Activated T-helper 2 cell treated with anti-CD3 and anti-CD28 coated beads, Interferon-gamma antibody, Interleukin-2, Interleukin-4, amounts not matched to agents 10 μg/mL and 5 μg/mL and 100 μg/mL, durations not matched to agents 14 hours and 24 hours and 36 hours (primary cell): ENCODE results near the gene AOPEP. TPM values are rescaled to one million over a fixed set of nuclear protein-coding genes. Genes with fewer than 3 reads are reported as not detected.

Experiments used
- DNase-seq: peaks from one replicate; pipeline ENCODE4 v3.0.0; 2021; ENCODE audit warnings: low spot score
- H3K27ac Mint-ChIP-seq: one replicate; pipeline ENCODE4 v1.8.0; 2021; ENCODE audit warnings: mixed read lengths
- H3K27me3 Mint-ChIP-seq: one replicate; pipeline ENCODE4 v1.8.0; 2021; ENCODE audit warnings: low read depth, mixed read lengths
- H3K36me3 Mint-ChIP-seq: one replicate; pipeline ENCODE4 v1.8.0; 2021; ENCODE audit warnings: low read depth, mixed read lengths
- H3K4me1 Mint-ChIP-seq: one replicate; pipeline ENCODE4 v1.8.0; 2021; ENCODE audit warnings: low read depth, mixed read lengths
- H3K4me3 Mint-ChIP-seq: one replicate; pipeline ENCODE4 v1.8.0; 2021; ENCODE audit warnings: low read depth, mild to moderate bottlenecking, moderate library complexity, mixed read lengths
- H3K9me3 Mint-ChIP-seq: one replicate; pipeline ENCODE4 v1.8.0; 2021; ENCODE audit warnings: mixed read lengths
- intact Hi-C: fragments of 100-400 bp; cut with micrococcal nuclease; formaldehyde crosslinking; loops from one replicate; pipeline ENCODE4 v1.15.1; 2023
- total RNA-seq: library from RNA; stranded (reverse); gene quantifications from 2 replicates; pipeline ENCODE4 v1.2.3, GENCODE V29; 2022

AOPEP gene
- total RNA-seq, 1 donor from 2014 or later, result 24.6 TPM

DNA sequence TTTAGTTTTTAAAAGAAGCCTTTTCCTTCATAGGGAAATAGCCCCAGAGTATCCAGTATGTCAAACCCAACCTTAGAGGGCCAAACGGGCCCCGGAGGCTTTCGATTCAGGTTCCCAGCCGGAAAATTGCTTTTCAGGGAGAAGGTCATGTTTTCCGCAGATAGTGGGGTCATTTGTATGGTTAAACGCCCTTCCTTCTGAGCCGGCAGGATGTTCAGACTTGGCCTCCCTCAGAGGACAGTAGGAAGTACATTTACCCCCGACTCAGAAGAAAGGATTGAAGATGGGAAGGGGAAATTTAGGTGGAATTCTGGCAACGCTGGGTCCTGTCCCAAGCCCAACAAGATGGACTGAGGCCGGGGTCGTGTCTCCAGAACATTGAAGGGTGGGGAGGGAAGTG lies 195.2 kb downstream of the AOPEP start:
- Mint-ChIP-seq H3K4me3 (no peak overlapping the region), H3K36me3 (no peaks in the 10 kb centered on the region), H3K4me1 (no peaks in the 10 kb centered on the region), H3K27ac (no peak overlapping the region), H3K9me3 (no peaks in the 10 kb centered on the region), H3K27me3 (peaks cover 2% of the 10 kb centered on the region)
- intact Hi-C loops, result no loop called here
- no peak for DNase-seq

DNA sequence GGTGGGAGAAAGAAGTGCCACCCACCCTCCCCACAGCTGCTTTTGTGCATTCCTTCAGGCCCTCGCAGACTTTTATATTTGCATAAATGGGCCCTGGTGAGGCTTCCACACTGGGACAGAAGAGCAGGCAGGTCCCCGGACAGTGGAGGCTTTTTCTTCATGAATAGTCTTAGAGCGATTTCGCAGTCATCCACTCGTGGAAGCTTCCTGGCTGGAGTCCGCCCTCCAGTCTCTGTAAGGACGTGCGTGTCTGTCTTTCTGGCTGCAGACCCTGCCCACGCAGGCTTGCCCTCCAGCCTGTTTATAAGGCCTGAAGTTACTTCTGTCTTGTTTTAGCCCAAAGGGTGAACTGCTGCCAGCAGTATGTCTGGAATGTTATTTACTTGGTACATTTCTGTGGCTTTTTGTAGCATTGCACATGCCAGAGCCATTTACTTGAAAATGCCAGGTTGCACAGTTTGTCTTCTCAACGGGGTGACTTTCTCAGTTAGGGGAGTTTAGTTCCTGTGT lies 195.7 kb downstream of the AOPEP start:
- intact Hi-C loops, result no loop called here
- H3K4me3 Mint-ChIP-seq, result no peak overlapping the region
- no peak overlapping the region for H3K27ac Mint-ChIP-seq
- H3K27me3 Mint-ChIP-seq, result peaks cover 2% of the 10 kb centered on the region
- no peak for DNase-seq
- H3K4me1 Mint-ChIP-seq, result no peaks in the 10 kb centered on the region
- H3K9me3 Mint-ChIP-seq, result no peaks in the 10 kb centered on the region
- H3K36me3 Mint-ChIP-seq, result no peaks in the 10 kb centered on the region

DNA sequence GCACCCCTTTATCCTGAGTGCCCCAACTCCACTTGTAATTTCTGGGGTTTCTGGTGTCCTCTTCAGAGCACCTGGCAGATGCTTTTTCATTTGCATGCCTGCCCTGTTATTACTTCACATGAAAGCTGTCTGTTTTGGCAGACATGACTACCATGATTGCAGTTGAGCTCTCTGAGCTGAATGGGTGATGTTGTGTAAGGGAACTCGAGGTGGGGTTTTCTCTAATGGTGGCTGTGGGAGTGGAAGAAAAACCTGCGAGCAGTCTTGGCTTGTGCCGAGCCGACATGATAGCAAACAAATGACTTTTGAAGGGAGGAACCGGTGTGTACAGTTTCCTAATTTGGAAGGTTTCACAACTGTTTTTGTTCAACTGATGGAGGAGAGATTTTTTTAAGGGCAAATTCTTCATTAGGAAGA lies 196.2 kb downstream of the AOPEP start:
- intact Hi-C loops, result no loop called here
- Mint-ChIP-seq H3K36me3 (no peaks in the 10 kb centered on the region), H3K4me3 (no peak overlapping the region), H3K27me3 (peaks cover 2% of the 10 kb centered on the region), H3K4me1 (no peaks in the 10 kb centered on the region), H3K27ac (no peak overlapping the region), H3K9me3 (no peaks in the 10 kb centered on the region)
- no peak for DNase-seq

DNA sequence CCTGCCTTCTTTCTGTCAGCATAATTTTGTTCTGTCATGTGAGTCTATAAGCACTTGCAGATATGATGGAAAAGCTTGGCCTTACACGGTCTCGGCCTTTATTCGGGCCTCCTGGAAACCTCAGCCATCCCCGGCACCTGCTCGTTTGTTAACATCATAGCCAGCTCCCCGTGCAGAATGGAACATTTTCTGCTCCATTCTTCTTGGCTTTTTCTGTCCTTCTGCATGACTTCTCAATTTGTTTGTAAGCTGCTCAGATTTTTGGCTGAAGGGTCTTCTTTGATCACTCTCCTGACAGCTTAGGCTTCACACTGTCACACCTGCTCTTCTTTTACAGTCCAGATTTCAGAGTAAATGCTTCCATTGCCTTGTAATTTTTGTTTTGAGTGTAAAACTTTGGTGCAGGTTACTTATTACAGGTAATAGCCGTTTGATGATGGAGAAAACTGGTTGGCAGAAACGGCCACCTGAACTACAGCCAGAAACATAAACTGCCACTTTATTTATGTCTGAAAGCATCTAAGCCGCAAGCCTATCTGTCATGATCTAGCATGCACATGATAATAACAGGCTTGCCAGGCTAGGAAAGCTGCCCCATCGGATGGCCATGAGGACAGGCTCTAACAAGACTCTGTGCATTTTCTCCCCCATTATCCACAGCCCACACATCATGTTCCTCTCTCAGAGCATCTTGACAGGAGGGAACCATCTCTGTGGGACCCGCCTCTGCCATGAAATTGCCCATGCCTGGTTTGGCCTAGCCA lies 197.0 kb downstream of the AOPEP start:
- no peaks in the 10 kb centered on the region for H3K36me3 Mint-ChIP-seq
- no peak for DNase-seq
- intact Hi-C loops, result no loop called here
- H3K4me1 Mint-ChIP-seq, result no peaks in the 10 kb centered on the region
- no peaks in the 10 kb centered on the region for H3K9me3 Mint-ChIP-seq
- peaks cover 2% of the 10 kb centered on the region for H3K27me3 Mint-ChIP-seq
- H3K27ac Mint-ChIP-seq, result no peak overlapping the region
- H3K4me3 Mint-ChIP-seq, result no peak overlapping the region

DNA sequence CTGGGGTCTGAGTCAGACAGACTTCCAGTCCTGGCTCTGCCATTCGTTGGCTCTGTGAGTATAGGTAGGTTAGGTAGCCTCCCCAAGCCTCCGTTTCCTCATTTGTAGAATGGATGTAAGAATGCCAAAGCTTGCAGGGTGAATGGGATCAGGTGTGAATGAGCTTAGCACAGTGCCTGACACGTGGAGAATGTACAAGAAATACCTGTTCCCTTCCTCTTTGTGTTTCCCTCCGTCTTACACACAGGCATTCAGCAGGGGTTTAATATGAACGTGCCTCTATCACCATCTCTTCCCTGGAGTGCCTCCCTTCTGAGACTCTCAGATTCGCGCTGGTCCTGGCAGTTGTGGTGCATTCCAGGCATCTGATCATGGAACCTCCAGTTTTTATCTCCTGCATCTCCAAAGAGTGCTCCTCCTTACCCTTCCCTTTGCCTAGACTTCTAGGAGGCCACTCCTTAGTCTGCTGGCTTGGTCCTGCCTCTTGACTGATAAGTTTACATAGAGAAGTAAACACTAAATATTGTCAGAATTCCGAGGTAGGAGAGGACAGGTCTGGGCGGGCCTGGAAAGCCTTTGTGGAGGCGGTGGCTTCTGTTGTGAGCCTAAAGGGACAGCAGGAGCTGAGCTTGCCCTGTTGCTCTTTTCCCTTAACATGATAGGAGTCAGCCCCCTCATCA lies 199.4 kb downstream of the AOPEP start:
- intact Hi-C loops, result no loop called here
- no peak overlapping the region for H3K4me3 Mint-ChIP-seq
- no peak for DNase-seq
- H3K36me3 Mint-ChIP-seq, result no peaks in the 10 kb centered on the region
- H3K4me1 Mint-ChIP-seq, result no peaks in the 10 kb centered on the region
- peaks cover 2% of the 10 kb centered on the region for H3K27me3 Mint-ChIP-seq
- H3K27ac Mint-ChIP-seq, result no peak overlapping the region
- H3K9me3 Mint-ChIP-seq, result no peaks in the 10 kb centered on the region

DNA sequence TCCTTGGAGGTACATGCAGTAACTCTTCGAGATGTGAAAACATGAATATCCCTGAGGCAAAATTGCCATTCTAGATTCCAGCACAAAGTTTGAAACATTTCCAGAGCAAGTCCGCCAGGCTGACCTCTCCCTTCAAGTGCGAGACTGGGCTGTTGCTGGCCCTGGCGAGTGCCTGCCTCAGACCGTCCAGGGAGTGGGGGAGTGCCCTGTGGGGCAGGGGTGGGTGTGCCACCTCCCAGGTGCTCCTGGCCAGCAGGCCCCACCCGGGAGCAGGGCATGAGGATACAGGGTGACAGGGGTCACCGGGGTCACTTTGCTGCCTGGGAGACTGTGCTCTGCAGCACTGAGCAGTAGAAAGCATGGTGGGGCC lies 199.9 kb downstream of the AOPEP start:
- no peaks in the 10 kb centered on the region for H3K9me3 Mint-ChIP-seq
- no peaks in the 10 kb centered on the region for H3K36me3 Mint-ChIP-seq
- no peaks in the 10 kb centered on the region for H3K4me1 Mint-ChIP-seq
- DNase-seq, result no peak
- H3K27me3 Mint-ChIP-seq, result no peaks in the 10 kb centered on the region
- H3K4me3 Mint-ChIP-seq, result no peak overlapping the region
- no peak overlapping the region for H3K27ac Mint-ChIP-seq
- intact Hi-C loops, result no loop called here

DNA sequence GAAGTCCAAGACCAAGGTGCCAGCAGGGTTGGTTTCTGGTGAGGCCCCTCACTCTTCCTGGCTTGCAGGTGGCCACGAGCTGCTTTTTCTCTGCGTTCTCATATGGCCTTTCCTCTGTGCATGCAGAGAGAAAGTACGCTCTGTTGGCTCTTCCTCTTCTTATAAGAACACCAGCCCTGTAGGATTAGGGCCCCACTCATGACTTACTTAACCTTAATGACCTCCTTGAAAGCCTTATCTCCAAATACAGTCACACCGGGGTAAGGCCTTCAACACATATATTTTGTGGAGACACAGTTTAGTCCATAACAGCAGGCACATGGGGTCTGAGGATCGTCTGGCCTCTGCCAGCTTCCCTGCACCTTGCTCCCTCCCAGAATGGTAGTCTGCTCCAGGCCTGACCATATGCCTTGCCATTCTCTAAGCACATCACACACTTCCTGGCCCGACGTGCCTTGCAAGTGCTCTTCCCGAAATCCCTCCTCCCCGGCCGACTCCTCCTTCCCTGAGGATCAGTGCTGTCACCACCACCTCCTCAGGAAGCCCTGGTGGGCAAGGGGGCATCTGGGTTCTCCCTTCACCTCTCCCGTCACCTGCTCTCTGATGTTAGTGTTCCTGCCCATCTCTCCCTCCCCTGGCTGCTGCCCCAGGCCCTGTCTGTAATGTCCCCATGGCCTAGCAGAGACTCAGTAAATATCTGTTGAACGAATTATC lies 200.7 kb downstream of the AOPEP start:
- no peak for DNase-seq
- Mint-ChIP-seq H3K4me3 (no peak overlapping the region), H3K36me3 (no peaks in the 10 kb centered on the region), H3K9me3 (no peaks in the 10 kb centered on the region), H3K27me3 (no peaks in the 10 kb centered on the region), H3K4me1 (no peaks in the 10 kb centered on the region), H3K27ac (no peak overlapping the region)
- intact Hi-C loops, result no loop called here

- no peak overlapping the region for H3K27ac Mint-ChIP-seq
- intact Hi-C loops, result no loop called here
- H3K4me3 Mint-ChIP-seq, result no peak overlapping the region
- DNase-seq, result no peak
- no peaks in the 10 kb centered on the region for H3K9me3 Mint-ChIP-seq
- H3K4me1 Mint-ChIP-seq, result no peaks in the 10 kb centered on the region
- H3K36me3 Mint-ChIP-seq, result no peaks in the 10 kb centered on the region
- no peaks in the 10 kb centered on the region for H3K27me3 Mint-ChIP-seq
Observed at GRCh38 chr9:94927762-94928670, 201.5 kb downstream of the AOPEP start.

DNA sequence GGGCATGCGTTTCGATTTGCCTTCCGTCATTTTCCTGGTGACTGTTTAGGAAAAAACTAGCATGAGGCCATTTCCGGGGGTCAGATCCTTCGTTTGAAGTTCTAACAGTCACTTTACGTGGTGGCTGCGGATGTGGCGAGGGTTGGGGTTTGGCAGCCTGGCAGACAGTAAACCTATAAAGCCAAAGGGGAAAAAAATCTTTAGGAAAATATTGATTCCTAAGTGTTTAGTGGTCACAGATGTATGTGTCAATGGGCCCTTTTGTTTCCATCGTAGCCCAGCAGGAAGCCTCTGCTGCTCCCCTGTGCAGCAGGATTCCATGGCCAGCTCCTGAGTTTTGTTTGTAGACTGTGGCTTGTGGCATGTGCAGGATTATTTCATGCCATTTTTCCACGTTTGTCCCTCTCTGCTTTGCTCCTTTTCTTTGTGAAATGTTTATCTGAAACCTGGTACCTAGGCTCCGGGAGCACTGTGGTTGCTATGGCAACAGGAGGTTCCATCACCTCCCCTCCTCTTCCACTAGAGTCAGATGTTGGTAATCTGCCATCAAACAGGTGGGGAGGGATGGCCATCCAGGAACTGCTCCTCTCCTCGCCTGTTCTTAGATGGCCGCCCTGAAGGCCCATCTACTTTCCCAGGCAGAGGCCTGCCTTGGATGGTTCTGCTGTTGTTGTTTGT lies 202.3 kb downstream of the AOPEP start:
- Mint-ChIP-seq H3K36me3 (no peaks in the 10 kb centered on the region), H3K9me3 (no peaks in the 10 kb centered on the region), H3K27me3 (no peaks in the 10 kb centered on the region), H3K4me1 (no peaks in the 10 kb centered on the region), H3K27ac (no peak overlapping the region), H3K4me3 (no peak overlapping the region)
- intact Hi-C loops, result no loop called here
- no peak for DNase-seq

- no peak overlapping the region for H3K27ac Mint-ChIP-seq
- H3K36me3 Mint-ChIP-seq, result no peaks in the 10 kb centered on the region
- intact Hi-C loops, result no loop called here
- H3K4me1 Mint-ChIP-seq, result no peaks in the 10 kb centered on the region
- H3K27me3 Mint-ChIP-seq, result no peaks in the 10 kb centered on the region
- H3K4me3 Mint-ChIP-seq, result no peak overlapping the region
- H3K9me3 Mint-ChIP-seq, result no peaks in the 10 kb centered on the region
- no peak for DNase-seq
Observed at GRCh38 chr9:94929369-94929756, 202.9 kb downstream of the AOPEP start.

DNA sequence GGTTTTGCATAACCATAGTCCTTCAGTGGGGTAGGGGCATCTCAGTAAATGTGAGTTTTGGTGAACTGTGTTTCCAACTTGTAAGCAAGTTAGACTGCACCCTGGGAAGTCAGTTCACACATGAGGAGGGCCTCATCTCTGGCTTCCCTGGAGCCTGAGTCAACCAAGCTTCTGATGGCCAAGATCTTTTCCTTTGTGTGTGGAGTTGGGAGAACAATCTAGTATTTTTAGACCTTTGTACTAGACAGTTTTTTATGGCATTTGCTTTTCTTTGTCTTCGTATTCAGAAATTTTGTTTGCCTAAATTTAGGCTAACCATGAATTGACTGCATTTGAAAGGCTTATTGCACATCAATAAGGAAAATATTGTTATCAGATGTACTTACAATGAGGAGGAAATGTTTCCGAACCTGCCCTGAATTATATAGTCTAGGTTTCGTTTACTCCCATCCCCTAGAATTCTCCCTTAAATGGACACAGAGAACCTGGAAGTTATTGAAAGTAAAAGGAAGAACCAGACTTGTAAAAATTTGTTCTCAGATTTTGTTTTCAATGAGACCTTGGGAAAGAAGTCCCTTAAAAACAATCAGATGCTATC lies 204.6 kb downstream of the AOPEP start:
- Mint-ChIP-seq H3K27ac (no peak overlapping the region), H3K4me3 (no peak overlapping the region), H3K4me1 (no peaks in the 10 kb centered on the region), H3K9me3 (no peaks in the 10 kb centered on the region), H3K36me3 (no peaks in the 10 kb centered on the region), H3K27me3 (no peaks in the 10 kb centered on the region)
- intact Hi-C loops, result no loop called here
- DNase-seq, result no peak

GRCh38 chr9:94931740-94932139 lies 205.2 kb downstream of the AOPEP start:
- Mint-ChIP-seq H3K27ac (no peak overlapping the region), H3K27me3 (no peaks in the 10 kb centered on the region), H3K36me3 (no peaks in the 10 kb centered on the region), H3K9me3 (no peaks in the 10 kb centered on the region), H3K4me1 (no peaks in the 10 kb centered on the region), H3K4me3 (no peak overlapping the region)
- no peak for DNase-seq
- intact Hi-C loops, result no loop called here
